HEK293 (cell line): ENCODE measurements around the gene SAMD11.
"Not testable (repeated sequence)": the region's sequence is repeated elsewhere in the genome, so short reads cannot be mapped to it uniquely, and the experiment has no call there.

Experiments used
- CTCF ChIA-PET: fragments of 350-600 bp; formaldehyde crosslinking; extraction: SDS; loops from one replicate; lab custom pipeline; 2021; ENCODE audit warnings: antibody characterized with exemption; lab: Yijun Ruan, JAX
- POLR2A ChIA-PET: fragments of 300-600 bp; formaldehyde crosslinking; extraction: SDS; loops from one replicate; lab custom pipeline; 2020; ENCODE audit warnings: antibody characterized with exemption, inconsistent platforms; lab: Yijun Ruan, JAX
- H3K27ac ChIP-seq: fragments of 200-500 bp; sonication (Bioruptor generic); 2 replicates; pipeline ENCODE4 v1.5.1; 2014; ENCODE audit warnings: low read depth, low read length, control low read depth, inconsistent platforms; ENCODE audit errors: extremely low read depth
- H3K36me3 ChIP-seq, 2 experiments: fragments of 200-500 bp in 1 of 2; sonication (Bioruptor generic) in 1 of 2; 1 replicate in 1 of 2; 2 replicates in 1 of 2; pipeline ENCODE4 v1.5.1; 2014 to 2017; ENCODE audit warnings: inconsistent platforms in 2 of 2, low read length in 2 of 2; ENCODE audit not compliant: control insufficient read depth in 2 of 2, insufficient read depth in 1 of 2
- H3K4me1 ChIP-seq: fragments of 200-500 bp; sonication (Bioruptor generic); 2 replicates; pipeline ENCODE4 v1.5.1; 2014; ENCODE audit warnings: mild to moderate bottlenecking, low read length, inconsistent platforms; ENCODE audit not compliant: control insufficient read depth, insufficient read depth
- H3K4me3 ChIP-seq: 2 replicates; pipeline ENCODE4 v1.5.1; 2011; ENCODE audit warnings: low read depth, mild to moderate bottlenecking, control low read depth, low read length, moderate library complexity
- H3K9me3 ChIP-seq: fragments of 200-500 bp; sonication (Bioruptor generic); 2 replicates; pipeline ENCODE4 v1.5.1; 2014; ENCODE audit warnings: low read depth, low read length, inconsistent platforms; ENCODE audit not compliant: control insufficient read depth, insufficient read depth
- AEBP2 ChIP-seq: fragments of 450-650 bp; formaldehyde crosslinking; IDR thresholded peaks from 2 replicates; pipeline ENCODE4 v1.5.1; 2016; ENCODE audit warnings: missing biosample characterization, missing genetic modification characterization, borderline replicate concordance
- HOXC10 ChIP-seq: sonication (generic); formaldehyde crosslinking; IDR thresholded peaks from 2 replicates; pipeline ENCODE4 v1.8.1; 2023; ENCODE audit warnings: mild to moderate bottlenecking, missing genetic modification reagents
- PATZ1 ChIP-seq: fragments of 450-650 bp; formaldehyde crosslinking; IDR thresholded peaks from 2 replicates; pipeline ENCODE4 v1.5.1; 2016; ENCODE audit warnings: missing biosample characterization, missing genetic modification characterization
- PBX3 ChIP-seq: sonication (generic); formaldehyde crosslinking; IDR thresholded peaks from 2 replicates; pipeline ENCODE4 v1.8.1; 2022; ENCODE audit warnings: mild to moderate bottlenecking, moderate library complexity, missing genetic modification reagents
- PRDM1 ChIP-seq: fragments of 450-650 bp; formaldehyde crosslinking; IDR thresholded peaks from 2 replicates; pipeline ENCODE4; 2016; ENCODE audit warnings: missing biosample characterization, missing genetic modification characterization
- SP3 ChIP-seq: fragments of 450-650 bp; formaldehyde crosslinking; IDR thresholded peaks from 2 replicates; pipeline ENCODE4 v1.5.1; 2016; ENCODE audit warnings: missing biosample characterization, missing genetic modification characterization
- ZBTB11 ChIP-seq: fragments of 450-650 bp; formaldehyde crosslinking; conservative IDR thresholded peaks from 2 replicates; pipeline ENCODE4 v1.5.1; 2016; ENCODE audit warnings: low read depth, missing biosample characterization, missing genetic modification characterization
- ZNF16 ChIP-seq: fragments of 450-650 bp; formaldehyde crosslinking; IDR thresholded peaks from 2 replicates; pipeline ENCODE4 v1.5.1; 2016; ENCODE audit warnings: low read depth, missing biosample characterization, missing genetic modification characterization
- ZNF211 ChIP-seq: fragments of 450-650 bp; formaldehyde crosslinking; IDR thresholded peaks from 2 replicates; pipeline ENCODE4 v1.5.1; 2016; ENCODE audit warnings: low read depth, missing biosample characterization, missing genetic modification characterization
- ZNF302 ChIP-seq: fragments of 450-650 bp; formaldehyde crosslinking; IDR thresholded peaks from 2 replicates; pipeline ENCODE4 v1.5.1; 2016; ENCODE audit warnings: missing biosample characterization, missing genetic modification characterization, low read depth
- ZNF366 ChIP-seq: fragments of 450-650 bp; formaldehyde crosslinking; conservative IDR thresholded peaks from 2 replicates; pipeline ENCODE4 v1.5.1; 2016; ENCODE audit warnings: missing biosample characterization, missing genetic modification characterization
- ZNF514 ChIP-seq: fragments of 450-650 bp; formaldehyde crosslinking; IDR thresholded peaks from 2 replicates; pipeline ENCODE4 v1.5.1; 2016; ENCODE audit warnings: missing biosample characterization, missing genetic modification characterization
- ZNF521 ChIP-seq: fragments of 450-650 bp; formaldehyde crosslinking; IDR thresholded peaks from 2 replicates; pipeline ENCODE4 v1.5.1; 2017; ENCODE audit warnings: missing biosample characterization, mild to moderate bottlenecking, missing genetic modification characterization
- ZNF600 ChIP-seq: fragments of 450-650 bp; formaldehyde crosslinking; IDR thresholded peaks from 2 replicates; pipeline ENCODE4 v1.5.1; 2016; ENCODE audit warnings: missing biosample characterization, missing genetic modification characterization
- ZSCAN23 ChIP-seq: fragments of 450-650 bp; formaldehyde crosslinking; IDR thresholded peaks from 2 replicates; pipeline ENCODE4 v1.5.1; 2016; ENCODE audit warnings: missing biosample characterization, missing genetic modification characterization

SAMD11 gene

DNA sequence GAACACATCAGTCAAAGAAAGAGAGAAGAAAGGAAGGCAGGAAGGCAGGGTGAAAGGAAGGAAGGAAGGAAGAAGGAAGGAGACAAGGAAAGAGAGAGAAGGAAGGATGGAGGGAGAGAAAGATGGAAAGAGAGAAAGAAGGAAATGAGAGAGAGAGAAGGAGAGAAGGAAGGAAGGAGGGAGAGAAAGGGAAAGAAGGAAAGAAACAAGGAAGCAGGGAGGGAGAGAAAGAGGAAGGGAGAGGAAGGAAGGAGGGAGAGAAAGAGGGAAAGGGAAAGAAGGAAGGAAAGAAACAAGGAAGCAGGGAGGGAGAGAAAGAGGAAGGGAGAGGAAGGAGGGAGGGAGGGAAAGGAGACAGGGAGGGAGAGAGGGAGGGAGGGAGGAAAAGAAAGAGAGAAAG, 35.4 kb upstream of the SAMD11 start:
- no peaks in the 10 kb centered on the region for H3K36me3 ChIP-seq
- ChIA-PET CTCF (no interaction called here), POLR2A (no interaction called here)
- no peaks in the 10 kb centered on the region for H3K4me1 ChIP-seq
- no peaks in the 10 kb centered on the region for H3K9me3 ChIP-seq
- no peak overlapping the region for H3K4me3 ChIP-seq
- no peak overlapping the region for H3K27ac ChIP-seq
- no peak for TF ChIP-seq ZBTB11
- TF ChIP-seq PRDM1 (tag by site-specific recombination): peak; percentile 95
- 0 out of 2 replicates have a peak, but pooled peaks have one; percentile 30 for TF ChIP-seq ZNF514 (tag by site-specific recombination)
- peak; percentile 98 for TF ChIP-seq ZNF366 (tag by site-specific recombination)

GRCh38 chr1:889774-890173, 33.9 kb upstream of the SAMD11 start:
- CTCF ChIA-PET, POLR2A ChIA-PET, H3K4me3 ChIP-seq, H3K9me3 ChIP-seq, H3K27ac ChIP-seq, H3K36me3 ChIP-seq, H3K4me1 ChIP-seq: not testable (repeated sequence)

GRCh38 chr1:890234-890633, 33.5 kb upstream of the SAMD11 start:
- H3K36me3 ChIP-seq, H3K4me1 ChIP-seq, H3K9me3 ChIP-seq, H3K27ac ChIP-seq, H3K4me3 ChIP-seq, POLR2A ChIA-PET: not testable (repeated sequence)
- CTCF ChIA-PET: interaction anchor here (0.6 kb wide), 1 partner anchor 21 kb away, joined by 3 read pairs; no protein-coding TSS in a partner anchor

DNA sequence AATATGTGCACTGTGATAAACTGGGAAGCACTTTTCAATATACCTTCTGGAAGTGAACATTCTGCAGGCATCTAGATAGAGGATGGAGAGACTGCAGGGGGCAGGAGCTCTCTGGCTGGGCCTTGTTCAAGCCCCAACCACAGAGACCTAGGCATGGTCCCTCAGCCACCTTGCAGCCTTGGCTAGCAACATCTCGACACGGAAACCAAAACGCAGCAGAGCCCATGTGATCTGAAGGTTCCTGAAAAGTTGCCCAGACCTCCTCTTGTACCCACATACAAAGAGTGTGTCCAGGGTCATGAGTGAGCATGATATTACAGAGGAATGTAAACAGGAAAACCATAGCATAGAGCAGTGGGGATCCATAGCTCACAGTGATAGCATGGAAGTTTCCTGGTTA, 33.1 kb upstream of the SAMD11 start:
- POLR2A ChIA-PET: no interaction called here
- no peaks in the 10 kb centered on the region for H3K4me1 ChIP-seq
- H3K27ac ChIP-seq: no peak overlapping the region
- H3K4me3 ChIP-seq: no peak overlapping the region
- no peaks in the 10 kb centered on the region for H3K36me3 ChIP-seq
- TF ChIP-seq ZSCAN23 (tag by site-specific recombination) (no peak), ZNF600 (tag by site-specific recombination) (no peak), ZNF211 (tag by site-specific recombination) (no peak), SP3 (no peak), PBX3 (CRISPR knock-in tag) (no peak), HOXC10 (CRISPR knock-in tag) (no peak), PATZ1 (tag by site-specific recombination) (no peak), ZNF521 (tag by site-specific recombination) (no peak), ZNF302 (no peak), AEBP2 (tag by site-specific recombination) (no peak), ZNF16 (no peak)
- H3K9me3 ChIP-seq: no peaks in the 10 kb centered on the region
- CTCF ChIA-PET: interaction anchor here (0.6 kb wide), 1 partner anchor 21 kb away, joined by 3 read pairs; no protein-coding TSS in a partner anchor
